ENCODE data around the gene PTGR2. TPM values are rescaled to one million over a fixed set of nuclear protein-coding genes. Genes with fewer than 3 reads are reported as not detected.

Gene PTGR2
- total and polyA plus RNA-seq, 2 donors (not counting 1 experiment from before 2014, with no cell fraction given), result 1.2 to 4.5 TPM

GRCh38 chr14:73842201-73842600 is 9.4 kb upstream of the PTGR2 start:
- TF ChIP-seq EZH2 (IDR thresholded peaks at IDR 0.05; ENCODE audit: borderline replicate concordance, insufficient read depth, low read depth, low read length, poor library complexity, severe bottlenecking), result no peak
- TF ChIP-seq CTCF (IDR thresholded peaks at IDR 0.05), result no peak
- Mint-ChIP-seq H3K4me3 (no peak overlapping the region), H3K27ac (no peak overlapping the region), H3K9me3 (ENCODE audit: insufficient read depth) (no peaks in the 10 kb centered on the region), H3K4me1 (no peaks in the 10 kb centered on the region), H3K27me3 (no peaks in the 10 kb centered on the region)
- Histone ChIP-seq H3K9me3 (ENCODE audit: control extremely low read depth in 1 of 3, control insufficient read depth in 2 of 3, insufficient read depth in 1 of 3, low read length in 2 of 3) (no peaks in the 10 kb centered on the region), H3K27me3 (replicated peaks in 1 of 4; ENCODE audit: control extremely low read depth in 1 of 4, control insufficient read depth in 3 of 4, insufficient read depth in 4 of 4, low read length in 3 of 4) (no peaks in the 10 kb centered on the region), H2AFZ (ENCODE audit: insufficient read depth, low read depth, low read length, poor library complexity, severe bottlenecking) (no peak overlapping the region), H3K36me3 (replicated peaks in 1 of 2; ENCODE audit: control extremely low read depth in 1 of 2, control insufficient read depth in 1 of 2, extremely low read depth in 1 of 2, insufficient read depth in 2 of 2, low read length in 1 of 2) (no peaks in the 10 kb centered on the region), H3K4me1 (ENCODE audit: control insufficient read depth in 2 of 2, insufficient read depth in 2 of 2, low read length in 2 of 2) (no peaks in the 10 kb centered on the region), H3K9ac (ENCODE audit: low read length) (no peak overlapping the region), H3K4me2 (replicated peaks; ENCODE audit: low read depth, low read length, poor library complexity, severe bottlenecking) (no peak overlapping the region), H3K27ac (ENCODE audit: low read length in 2 of 2) (no peak overlapping the region), H3K79me2 (ENCODE audit: control insufficient read depth, insufficient read depth, low read length) (no peaks in the 10 kb centered on the region), H3K4me3 (ENCODE audit: control extremely low read depth in 1 of 5, extremely low read depth in 1 of 5, insufficient read depth in 1 of 5, low read depth in 2 of 5, low read length in 4 of 5) (no peak overlapping the region), H4K20me1 (ENCODE audit: control insufficient read depth, insufficient read depth, low read length, poor library complexity, severe bottlenecking) (no peaks in the 10 kb centered on the region)
- ChIA-PET CTCF (no interaction called here), POLR2A (interaction anchor here (0.6 kb wide), 1 partner anchor 23 kb away, joined by 5 read pairs; no protein-coding TSS in a partner anchor)
- no peak for ATAC-seq (ENCODE audit: low read depth)
- DNase-seq, result no peak
- intact Hi-C loops (cut with micrococcal nuclease), result no loop called here
- no CpG with 5 or more reads among the region's 1 CpG for WGBS (ENCODE audit: insufficient coverage)

GRCh38 chr14:73842851-73843250 is 8.8 kb upstream of the PTGR2 start:
- Histone ChIP-seq H3K4me3 (ENCODE audit: control extremely low read depth in 1 of 5, extremely low read depth in 1 of 5, insufficient read depth in 1 of 5, low read depth in 2 of 5, low read length in 4 of 5) (no peak overlapping the region), H3K27me3 (replicated peaks in 1 of 4; ENCODE audit: control extremely low read depth in 1 of 4, control insufficient read depth in 3 of 4, insufficient read depth in 4 of 4, low read length in 3 of 4) (no peaks in the 10 kb centered on the region), H3K79me2 (ENCODE audit: control insufficient read depth, insufficient read depth, low read length) (no peaks in the 10 kb centered on the region), H3K9ac (ENCODE audit: low read length) (no peak overlapping the region), H3K36me3 (replicated peaks in 1 of 2; ENCODE audit: control extremely low read depth in 1 of 2, control insufficient read depth in 1 of 2, extremely low read depth in 1 of 2, insufficient read depth in 2 of 2, low read length in 1 of 2) (no peaks in the 10 kb centered on the region), H4K20me1 (ENCODE audit: control insufficient read depth, insufficient read depth, low read length, poor library complexity, severe bottlenecking) (no peaks in the 10 kb centered on the region), H3K27ac (ENCODE audit: low read length in 2 of 2) (no peak overlapping the region), H3K9me3 (ENCODE audit: control extremely low read depth in 1 of 3, control insufficient read depth in 2 of 3, insufficient read depth in 1 of 3, low read length in 2 of 3) (no peaks in the 10 kb centered on the region), H3K4me1 (ENCODE audit: control insufficient read depth in 2 of 2, insufficient read depth in 2 of 2, low read length in 2 of 2) (no peaks in the 10 kb centered on the region), H2AFZ (ENCODE audit: insufficient read depth, low read depth, low read length, poor library complexity, severe bottlenecking) (no peak overlapping the region), H3K4me2 (replicated peaks; ENCODE audit: low read depth, low read length, poor library complexity, severe bottlenecking) (no peak overlapping the region)
- TF ChIP-seq CTCF (IDR thresholded peaks at IDR 0.05) (no peak), EZH2 (IDR thresholded peaks at IDR 0.05; ENCODE audit: borderline replicate concordance, insufficient read depth, low read depth, low read length, poor library complexity, severe bottlenecking) (no peak)
- no peaks in the 10 kb centered on the region for H3K9me3 Mint-ChIP-seq (ENCODE audit: insufficient read depth)
- no peak for DNase-seq
- no peak for ATAC-seq (ENCODE audit: low read depth)
- intact Hi-C loops (cut with micrococcal nuclease), result no loop called here
- no peaks in the 10 kb centered on the region for H3K27me3 Mint-ChIP-seq
- WGBS (ENCODE audit: insufficient coverage), result 100% methylated on average over 1 of the region's 2 CpGs
- no peaks in the 10 kb centered on the region for H3K4me1 Mint-ChIP-seq
- no peak overlapping the region for H3K27ac Mint-ChIP-seq
- CTCF ChIA-PET, result no interaction called here
- POLR2A ChIA-PET, result no interaction called here
- no peak overlapping the region for H3K4me3 Mint-ChIP-seq
